Liver (tissue), 9 donors: Measurements from ENCODE around the gene TMTC1. TPM values are rescaled to one million over a fixed set of nuclear protein-coding genes. Genes with fewer than 3 reads are reported as not detected.

Experiments used
- DNase-seq: peaks from one replicate; pipeline ENCODE4 v3.0.0-alpha.2; 2017; ENCODE audit warnings: low spot score
- H3K27ac ChIP-seq, 2 donors: one replicate each; pipeline ENCODE4 v1.7.0; 2013; ENCODE audit warnings: inconsistent platforms in 2 of 2, low read length in 2 of 2, control low read depth in 1 of 2, low read depth in 1 of 2, mild to moderate bottlenecking in 1 of 2
- H3K27me3 ChIP-seq, 4 donors: one replicate each; pipeline versions ENCODE4 v1.6.1 to v1.7.0; 2013; ENCODE audit warnings: low read length in 3 of 4, inconsistent platforms in 1 of 4, mild to moderate bottlenecking in 1 of 4, moderate library complexity in 1 of 4; ENCODE audit not compliant: control insufficient read depth in 4 of 4, insufficient read depth in 4 of 4
- H3K36me3 ChIP-seq, 4 donors: one replicate each; pipeline versions ENCODE4 v1.6.1 to v1.7.0; 2013; ENCODE audit warnings: low read length in 3 of 4, mild to moderate bottlenecking in 3 of 4, low read depth in 1 of 4, moderate library complexity in 1 of 4; ENCODE audit not compliant: control insufficient read depth in 4 of 4, insufficient read depth in 3 of 4
- H3K4me1 ChIP-seq, 4 donors: one replicate each; pipeline versions ENCODE4 v1.6.1 to v1.7.0; 2013; ENCODE audit warnings: low read length in 3 of 4, mild to moderate bottlenecking in 3 of 4, moderate library complexity in 1 of 4; ENCODE audit not compliant: control insufficient read depth in 4 of 4, insufficient read depth in 4 of 4
- H3K4me3 ChIP-seq, 3 donors: one replicate each; pipeline versions ENCODE4 v1.6.1 to v1.7.0; 2013; ENCODE audit warnings: low read length in 3 of 3, control low read depth in 1 of 3, low read depth in 1 of 3, mild to moderate bottlenecking in 1 of 3
- H3K9ac ChIP-seq, 2 donors: one replicate each; pipeline ENCODE4 v1.7.0; 2013; ENCODE audit warnings: low read length in 2 of 2, mild to moderate bottlenecking in 2 of 2, moderate library complexity in 2 of 2, control low read depth in 1 of 2, low read depth in 1 of 2
- H3K9me3 ChIP-seq, 4 donors: one replicate each; pipeline versions ENCODE4 v1.6.1 to v1.7.0; 2013; ENCODE audit warnings: low read length in 3 of 4; ENCODE audit not compliant: control insufficient read depth in 4 of 4
- ATF3 ChIP-seq: IDR thresholded peaks from 2 replicates; pipeline ENCODE4 v1.6.1; 2016; ENCODE audit warnings: antibody characterized with exemption
- CTCF ChIP-seq: fragments of 150-350 bp; IDR thresholded peaks from 2 replicates; pipeline ENCODE4 v1.5.1; 2017; ENCODE audit warnings: improper control_type of control experiment, low read depth, low read length; ENCODE audit not compliant: missing input control
- EGR1 ChIP-seq, 2 donors: IDR thresholded peaks; 2 replicates each; pipeline ENCODE4 v1.6.1; 2016 to 2018; ENCODE audit warnings: antibody characterized with exemption in 2 of 2, low read depth in 2 of 2
- FOXA1 ChIP-seq: IDR thresholded peaks from 2 replicates; pipeline ENCODE4 v1.6.1; 2016; ENCODE audit warnings: antibody characterized with exemption
- FOXA2 ChIP-seq: IDR thresholded peaks from 2 replicates; pipeline ENCODE4 v1.6.1; 2016; ENCODE audit warnings: antibody characterized with exemption
- HNF4A ChIP-seq, 2 donors: conservative IDR thresholded peaks; 2 replicates each; pipeline ENCODE4 v1.6.1; 2016; ENCODE audit warnings: antibody characterized with exemption in 2 of 2, mild to moderate bottlenecking in 2 of 2
- HNF4G ChIP-seq: IDR thresholded peaks from 2 replicates; pipeline ENCODE4 v1.6.1; 2016; ENCODE audit warnings: antibody characterized with exemption
- JUND ChIP-seq, 2 donors: IDR thresholded peaks; 2 replicates each; pipeline ENCODE4 v1.6.1; 2016; ENCODE audit warnings: antibody characterized with exemption in 2 of 2
- MAX ChIP-seq: IDR thresholded peaks from 2 replicates; pipeline ENCODE4 v1.6.1; 2016; ENCODE audit warnings: antibody characterized with exemption
- NR2F2 ChIP-seq: IDR thresholded peaks from 2 replicates; pipeline ENCODE4 v1.6.1; 2016; ENCODE audit warnings: antibody characterized with exemption
- RAD21 ChIP-seq, 2 donors: IDR thresholded peaks; 2 replicates each; pipeline ENCODE4 v1.6.1; 2016; ENCODE audit warnings: antibody characterized with exemption in 2 of 2, mild to moderate bottlenecking in 2 of 2
- REST ChIP-seq: IDR thresholded peaks from 2 replicates; pipeline ENCODE4 v1.6.1; 2016; ENCODE audit warnings: antibody characterized with exemption, mild to moderate bottlenecking
- RXRA ChIP-seq, 2 donors: IDR thresholded peaks; 2 replicates each; pipeline ENCODE4 v1.6.1; 2017 to 2018; ENCODE audit warnings: antibody characterized with exemption in 2 of 2, mild to moderate bottlenecking in 1 of 2
- SP1 ChIP-seq: IDR thresholded peaks from 2 replicates; pipeline ENCODE4 v1.6.1; 2018; ENCODE audit warnings: antibody characterized with exemption, mild to moderate bottlenecking
- TAF1 ChIP-seq: conservative IDR thresholded peaks from 2 replicates; pipeline ENCODE4 v1.6.1; 2016; ENCODE audit warnings: antibody characterized with exemption, mild to moderate bottlenecking
- YY1 ChIP-seq: IDR thresholded peaks from 2 replicates; pipeline ENCODE4 v1.6.1; 2016; ENCODE audit warnings: antibody characterized with exemption, mild to moderate bottlenecking
- ZBTB33 ChIP-seq: IDR thresholded peaks from 2 replicates; pipeline ENCODE4 v1.6.1; 2016; ENCODE audit warnings: antibody characterized with exemption
- WGBS: extraction: QIAGEN DNeasy Blood & Tissue Kit; methylation state at CpG from one replicate; pipeline ENCODE4 v1.1.7; 2013; 5-methylcytosine and 5-hydroxymethylcytosine counted together
- polyA plus RNA-seq, 2 donors: library from polyadenylated mRNA; stranded (reverse) in 1 of 2; unstranded in 1 of 2; fragments of 200-250 nt in 1 of 2; fragments of >200 nt in 1 of 2; fragmentation: Nextera tagmentation in 1 of 2; extraction: Ambion mirVana in 1 of 2; gene quantifications; one replicate each; pipeline versions ENCODE4 v1.2.1 to v1.2.3, GENCODE V29; 2013 to 2015
- total RNA-seq, 2 donors: library from RNA; depleted of rRNA; stranded (reverse); fragments of >200 nt; gene quantifications; one replicate each; pipeline ENCODE4 v1.2.3, GENCODE V29; 2014
- donor health status: healthy.
- donor health status: healthy.
- donor health status: healthy.
- donor health status: healthy.
- donor health status: healthy.

The TMTC1 gene
- total and polyA plus RNA-seq, 4 donors, result 0.76 to 3.3 (median 2.1) TPM

- no peak for TF ChIP-seq CTCF
- TF ChIP-seq FOXA2, result no peak
- TF ChIP-seq FOXA1, result no peak
- no peak for TF ChIP-seq SP1
- no peak for TF ChIP-seq EGR1 (IDR thresholded peaks at IDR 0.05; ENCODE audit: low read depth in 2 of 2)
- TF ChIP-seq JUND (IDR thresholded peaks at IDR 0.05), result no peak
- TF ChIP-seq MAX, result no peak
Measured at GRCh38 chr12:29700761-29701481, 82.8 kb downstream of the TMTC1 start (continued).

DNA sequence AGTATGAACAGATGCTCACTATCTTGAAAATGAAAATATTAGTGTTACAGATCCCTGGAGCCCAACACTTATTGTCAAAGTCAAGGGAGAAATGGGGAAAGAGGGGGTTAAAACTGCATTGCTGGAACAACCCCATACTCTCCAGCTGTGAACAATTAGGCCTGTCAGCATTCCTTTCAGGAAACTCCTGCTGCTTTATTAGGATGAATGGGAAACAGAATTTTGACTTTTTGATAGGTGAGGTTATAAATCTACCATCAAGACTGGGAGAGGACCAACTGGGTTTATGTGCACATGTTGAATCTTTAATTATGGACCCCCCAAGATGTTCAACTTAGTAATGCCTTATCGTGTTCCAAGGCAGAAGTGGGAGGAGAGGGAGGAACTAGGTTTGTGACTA, 85.0 kb downstream of the TMTC1 start:
- H3K4me3 ChIP-seq, result no peak overlapping the region
- no peak overlapping the region for H3K27ac ChIP-seq
- 57% methylated on average over 1 of the region's 1 CpG for WGBS
- DNase-seq, result no peak
- TF ChIP-seq FOXA2, result no peak
- no peak for TF ChIP-seq RXRA (IDR thresholded peaks at IDR 0.05)
- TF ChIP-seq MAX, result no peak
- TF ChIP-seq EGR1 (IDR thresholded peaks at IDR 0.05; ENCODE audit: low read depth in 2 of 2), result no peak
- no peak for TF ChIP-seq FOXA1
- TF ChIP-seq JUND (IDR thresholded peaks at IDR 0.05), result no peak
- TF ChIP-seq NR2F2, result no peak
- TF ChIP-seq HNF4G, result no peak
- TF ChIP-seq SP1, result no peak
- no peak for TF ChIP-seq CTCF
- no peak for TF ChIP-seq RAD21 (IDR thresholded peaks at IDR 0.05)
- no peak for TF ChIP-seq REST
- no peak for TF ChIP-seq YY1
- TF ChIP-seq ZBTB33, result no peak
- TF ChIP-seq TAF1, result no peak
- TF ChIP-seq HNF4A (conservative IDR thresholded peaks at IDR 0.05), result no peak
- TF ChIP-seq ATF3, result no peak
- H3K36me3 ChIP-seq, result no peaks in the 10 kb centered on the region
- H3K9ac ChIP-seq, result no peak overlapping the region
- no peaks in the 10 kb centered on the region for H3K27me3 ChIP-seq
- H3K4me1 ChIP-seq, result no peaks in the 10 kb centered on the region
- no peaks in the 10 kb centered on the region for H3K9me3 ChIP-seq
